Measurements from ENCODE around the gene MTG2. TPM values are rescaled to one million over a fixed set of nuclear protein-coding genes. Genes with fewer than 3 reads are reported as not detected.

MTG2 gene
- total and polyA plus RNA-seq, 8 donors = 13.6 to 77.9 (median 21.4) TPM

DNA sequence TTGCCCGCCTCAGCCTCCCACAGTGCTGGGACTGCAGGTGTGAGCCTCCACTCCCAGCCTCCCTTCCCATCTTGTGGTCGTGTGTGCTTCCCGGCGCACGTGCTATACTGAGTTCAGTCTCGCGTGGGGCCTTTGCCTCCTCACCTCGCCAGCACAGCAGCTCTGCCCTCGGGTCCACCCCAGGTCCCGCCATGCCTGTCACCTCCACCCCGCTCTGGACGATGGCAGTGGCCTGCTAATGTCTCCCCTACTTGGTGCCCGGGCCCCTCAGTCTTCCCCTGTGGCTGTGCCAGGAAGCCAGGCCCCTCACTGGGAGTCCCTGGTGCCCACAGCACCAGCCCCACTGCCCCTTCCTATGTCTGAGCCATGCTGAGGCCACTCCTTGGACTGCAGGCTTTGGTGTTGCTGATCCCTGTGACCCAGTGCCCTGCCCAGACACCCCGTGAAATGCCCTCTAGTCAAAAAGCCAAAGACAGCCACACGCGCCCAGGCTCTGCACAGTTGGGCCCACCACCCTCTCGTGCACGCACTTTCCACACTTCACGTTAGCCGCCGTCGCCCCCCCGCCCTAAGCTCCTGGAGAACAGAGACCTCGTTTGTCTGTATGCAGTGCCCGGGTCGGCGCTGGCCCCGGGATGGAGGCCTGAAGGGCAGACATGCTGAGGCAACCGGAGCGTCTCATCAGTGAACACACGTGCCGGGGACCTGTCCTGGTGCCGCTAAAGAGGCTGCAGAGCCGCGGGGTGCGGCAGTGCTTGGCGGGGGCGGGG lies 23.0 kb downstream of the MTG2 start:
- no peak for DNase-seq
- Histone ChIP-seq H3K9me3 (no peaks in the 10 kb centered on the region), H3K27me3 (peaks cover 0 to 27% (median 22%) of the 10 kb centered on the region in 3 donors), H3K36me3 (peaks cover 11 to 33% (median 32%) of the 10 kb centered on the region in 4 donors), H3K4me3 (no peak overlapping the region), H3K4me1 (no peaks in the 10 kb centered on the region), H3K27ac (no peak overlapping the region)
- intact Hi-C loops (cut with DNase I; ENCODE audit: low total_unique reads) = no loop called here
- 87 to 93% (median 91%) methylated on average over 35 to 38 of the region's 38 CpGs for WGBS, 5 donors
- TF ChIP-seq CTCF (IDR thresholded peaks at IDR 0.05) (no peak), POLR2A (IDR thresholded peaks at IDR 0.05) (no peak), EP300 (IDR thresholded peaks at IDR 0.05) (no peak), POLR2AphosphoS5 (IDR thresholded peaks at IDR 0.05) (no peak)

DNA sequence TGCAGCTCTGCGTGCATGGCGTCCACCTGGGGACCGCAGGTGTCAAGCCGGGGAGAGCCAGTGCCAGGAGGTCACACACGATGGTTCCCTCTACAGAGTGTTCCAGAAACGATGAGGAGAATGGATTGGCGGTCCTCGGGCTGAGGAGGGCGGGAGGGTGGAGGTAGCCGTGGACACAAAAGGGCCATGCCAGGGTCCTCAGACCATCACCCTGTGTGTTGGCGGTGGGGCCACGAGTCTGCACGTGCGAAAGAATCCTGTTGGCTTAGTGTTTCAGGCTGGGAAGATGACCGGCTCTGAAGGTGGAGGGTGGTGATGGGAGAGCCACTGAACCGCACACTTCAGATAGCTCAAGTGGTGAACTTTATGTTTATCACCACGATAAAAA lies 23.6 kb downstream of the MTG2 start:
- TF ChIP-seq POLR2A (IDR thresholded peaks at IDR 0.05) = no peak
- TF ChIP-seq EP300 (IDR thresholded peaks at IDR 0.05) = no peak
- TF ChIP-seq CTCF (IDR thresholded peaks at IDR 0.05) = no peak
- TF ChIP-seq POLR2AphosphoS5 (IDR thresholded peaks at IDR 0.05) = no peak

DNA sequence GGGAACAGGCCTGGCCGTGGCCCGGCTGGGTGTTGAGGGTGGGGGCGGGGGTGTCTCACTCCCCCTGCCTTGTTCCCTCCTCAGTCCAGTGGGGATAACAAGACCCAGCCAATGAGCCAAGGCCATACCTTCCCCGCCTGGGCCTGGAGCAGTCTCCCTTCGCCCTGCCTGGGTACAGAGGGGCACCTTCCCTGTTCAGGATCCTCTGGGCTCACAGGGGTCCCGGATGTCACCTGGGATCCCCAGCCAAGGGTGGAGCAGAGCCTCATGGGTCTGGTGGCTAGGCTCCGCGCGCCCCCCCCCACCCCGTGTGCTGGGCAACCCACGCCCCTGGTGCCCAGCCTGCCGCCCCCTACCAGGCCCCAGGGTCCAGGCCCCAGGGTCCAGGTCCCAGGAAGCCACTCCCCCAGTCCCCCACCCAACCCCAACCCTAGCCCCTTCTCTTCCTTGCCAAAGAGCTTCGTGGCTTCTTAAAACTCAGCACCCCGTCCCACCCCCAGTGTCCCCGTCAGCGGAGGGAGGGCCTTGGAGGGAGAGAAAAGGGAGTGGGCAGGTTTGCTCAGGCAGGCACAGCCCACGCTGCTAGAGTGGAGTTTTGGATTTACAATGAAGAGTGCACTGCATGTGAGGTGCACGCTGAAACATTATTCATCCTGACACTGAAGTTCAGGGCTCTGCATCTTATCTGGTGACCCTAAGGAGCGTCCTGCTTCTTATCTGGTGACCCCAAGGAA lies 25.4 kb downstream of the MTG2 start:
- no peak for TF ChIP-seq EP300 (IDR thresholded peaks at IDR 0.05)
- TF ChIP-seq CTCF (IDR thresholded peaks at IDR 0.05) = no peak
- no peak for TF ChIP-seq POLR2A (IDR thresholded peaks at IDR 0.05)
- no peak for TF ChIP-seq POLR2AphosphoS5 (IDR thresholded peaks at IDR 0.05)
- Histone ChIP-seq H3K27ac (no peak overlapping the region), H3K4me1 (no peaks in the 10 kb centered on the region), H3K27me3 (peaks cover 0 to 46% (median 38%) of the 10 kb centered on the region in 3 donors), H3K9me3 (no peaks in the 10 kb centered on the region), H3K4me3 (no peak overlapping the region), H3K36me3 (peaks cover 0 to 9% (median 8%) of the 10 kb centered on the region in 4 donors)
- DNase-seq = no peak
- intact Hi-C loops (cut with DNase I; ENCODE audit: low total_unique reads) = no loop called here
- WGBS, 5 donors = 50 to 62% (median 57%) methylated on average over 11 to 19 of the region's 19 CpGs

More for the DNA sequence above, 23.6 kb downstream of the MTG2 start:
- no peak for DNase-seq
- peaks cover 5 to 28% (median 26%) of the 10 kb centered on the region in 4 donors for H3K36me3 ChIP-seq
- H3K4me3 ChIP-seq = no peak overlapping the region
- intact Hi-C loops (cut with DNase I; ENCODE audit: low total_unique reads) = no loop called here
- no peaks in the 10 kb centered on the region for H3K4me1 ChIP-seq
- 77 to 87% (median 85%) methylated on average over 16 to 17 of the region's 17 CpGs for WGBS, 5 donors
- no peak overlapping the region for H3K27ac ChIP-seq
- peaks cover 0 to 32% (median 28%) of the 10 kb centered on the region in 3 donors for H3K27me3 ChIP-seq
- H3K9me3 ChIP-seq = no peaks in the 10 kb centered on the region

- 26 to 39% (median 30%) methylated on average over 24 to 27 of the region's 27 CpGs for WGBS, 5 donors
- peak; percentile 30 to 33 for DNase-seq
Observed at GRCh38 chr20:62208795-62209755, 26.2 kb downstream of the MTG2 start.

More at GRCh38 chr20:62208795-62209755, 26.2 kb downstream of the MTG2 start:
- Histone ChIP-seq H3K4me1 (no peaks in the 10 kb centered on the region), H3K9me3 (no peaks in the 10 kb centered on the region), H3K27me3 (peaks cover 0 to 51% (median 42%) of the 10 kb centered on the region in 3 donors), H3K27ac (no peak overlapping the region), H3K4me3 (no peak overlapping the region), H3K36me3 (peaks cover 0 to under 1% (median 0%) of the 10 kb centered on the region in 4 donors)
- intact Hi-C loops (cut with DNase I; ENCODE audit: low total_unique reads) = no loop called here
- TF ChIP-seq POLR2AphosphoS5 (IDR thresholded peaks at IDR 0.05) = no peak
- no peak for TF ChIP-seq POLR2A (IDR thresholded peaks at IDR 0.05)
- TF ChIP-seq EP300 (IDR thresholded peaks at IDR 0.05) = no peak
